Brain pericyte (primary cell): ENCODE data around the gene LRIT2.

Source experiments
- DNase-seq: peaks from one replicate; pipeline ENCODE4 v3.0.0-alpha.2; 2012; ENCODE audit warnings: low read depth, low spot score

Gene LRIT2

GRCh38 chr10:84205853-84206525 is 19.4 kb downstream of the LRIT2 start:
- DNase-seq = no peak

DNA sequence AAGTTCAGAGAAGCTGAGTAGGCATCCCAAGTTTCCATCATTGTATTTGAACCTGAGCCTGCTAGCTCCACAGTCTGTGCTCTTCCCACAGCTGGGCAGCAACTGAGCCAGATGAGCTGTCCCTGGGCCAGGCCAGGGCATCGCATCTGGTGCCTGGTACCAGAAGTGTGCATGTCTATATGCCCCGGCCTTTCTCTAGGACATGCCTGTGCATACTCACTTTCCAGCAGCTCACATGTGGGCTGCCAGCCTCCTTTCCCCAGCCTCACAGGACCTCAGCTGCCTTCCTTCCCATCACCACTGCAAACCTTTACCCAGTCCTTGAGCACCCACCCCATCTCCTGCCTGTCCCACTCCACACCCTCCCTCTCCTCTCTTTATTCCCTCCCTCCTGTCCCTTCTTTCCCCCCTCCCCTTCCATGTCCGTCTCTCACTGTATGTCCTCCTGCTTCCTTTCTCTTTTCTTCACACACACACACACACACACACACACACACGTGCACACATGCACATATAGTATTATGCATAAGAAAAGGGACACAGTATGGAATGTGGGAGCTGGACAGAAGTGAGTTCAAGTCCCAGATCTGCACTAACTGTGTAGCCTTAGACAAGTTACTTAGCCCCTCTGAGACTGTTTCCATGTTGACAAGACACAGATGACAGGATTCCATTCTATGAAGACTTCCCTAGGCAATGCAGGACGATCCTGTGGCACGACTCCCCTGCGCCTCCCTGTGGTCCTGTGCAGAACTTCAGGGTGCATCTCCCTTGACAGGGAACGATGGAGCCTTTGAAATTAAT is 20.1 kb downstream of the LRIT2 start:
- no peak for DNase-seq

- no peak for DNase-seq
Measured at GRCh38 chr10:84204610-84205009, 20.7 kb downstream of the LRIT2 start.

- DNase-seq = no peak
Measured at GRCh38 chr10:84204122-84204521, 21.2 kb downstream of the LRIT2 start.

- no peak for DNase-seq
Measured at GRCh38 chr10:84202349-84202748, 23.0 kb downstream of the LRIT2 start.

- no peak for DNase-seq
Measured at GRCh38 chr10:84201682-84202081, 23.7 kb downstream of the LRIT2 start.

DNA sequence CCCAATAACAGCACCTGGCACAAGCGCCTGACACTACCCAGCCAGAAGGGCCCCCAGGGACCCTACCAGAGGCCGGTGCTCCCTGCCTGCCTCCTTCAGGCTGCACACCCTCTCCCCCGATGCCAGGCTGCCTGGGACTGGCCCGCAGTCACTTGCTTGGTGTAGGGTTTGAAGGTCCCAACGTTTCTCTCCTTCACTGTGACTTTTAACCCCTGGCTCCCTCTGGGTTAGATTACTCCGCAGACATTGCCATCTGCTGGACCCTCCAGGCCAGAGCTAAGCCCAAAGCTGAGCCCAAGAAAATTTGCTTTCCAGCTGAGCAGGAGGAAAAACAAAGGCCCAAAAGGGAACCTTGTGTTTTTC is 24.1 kb downstream of the LRIT2 start:
- no peak for DNase-seq

- no peak for DNase-seq
Measured at GRCh38 chr10:84200537-84201243, 24.7 kb downstream of the LRIT2 start.

DNA sequence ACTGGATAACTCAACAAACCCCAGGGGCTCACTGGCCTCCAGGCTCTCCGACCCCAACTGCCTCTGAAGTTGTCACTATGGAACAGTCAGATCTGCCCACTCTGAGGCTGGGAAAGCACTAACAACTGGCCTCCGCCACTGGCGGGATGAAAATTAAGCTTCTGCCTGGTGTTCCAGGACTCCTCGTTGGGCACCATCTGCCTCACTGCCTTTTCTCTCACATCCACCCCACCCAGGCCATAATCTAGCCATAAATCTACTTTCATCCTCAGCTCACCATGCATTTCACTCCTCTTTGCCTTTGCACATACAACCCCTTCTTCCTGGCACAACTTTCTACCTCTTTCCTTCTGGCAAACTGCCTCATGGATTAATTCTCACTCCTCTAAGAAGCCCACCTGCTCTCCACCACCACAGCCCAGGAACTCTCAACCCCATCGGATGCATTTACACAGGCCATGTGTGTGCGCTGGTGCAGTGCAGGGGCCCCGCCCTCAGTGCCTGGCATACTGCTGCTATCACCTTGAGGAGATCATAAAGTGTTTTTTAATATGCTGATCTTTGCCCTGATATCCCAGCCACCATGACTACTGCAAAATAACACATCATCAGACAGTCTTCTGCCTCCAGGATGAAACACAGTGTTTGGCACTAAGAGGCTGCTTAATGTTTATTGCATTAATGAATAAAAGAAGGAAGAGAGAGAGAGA is 27.0 kb downstream of the LRIT2 start:
- DNase-seq = no peak

- no peak for DNase-seq
Measured at GRCh38 chr10:84197643-84198042, 27.7 kb downstream of the LRIT2 start.

DNA sequence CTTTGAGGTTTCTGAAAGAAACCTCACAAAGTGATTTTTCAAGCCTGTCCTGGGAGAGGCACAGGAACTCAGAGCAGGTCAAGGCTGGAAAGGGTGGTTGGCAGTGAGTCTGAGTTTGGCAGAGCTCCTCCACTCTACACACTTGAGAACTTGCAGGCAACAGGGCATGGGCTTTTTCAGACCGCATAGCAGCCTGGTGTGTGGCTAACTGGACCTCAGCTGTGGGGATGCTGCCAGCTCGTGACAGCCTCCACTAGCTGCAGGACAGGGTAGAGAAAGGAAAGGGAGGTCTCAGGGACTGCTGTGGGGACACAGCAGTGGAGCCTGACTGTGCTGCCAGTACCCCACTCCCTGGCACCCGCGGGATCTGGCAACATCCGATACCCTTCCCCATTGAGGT is 28.4 kb downstream of the LRIT2 start:
- no peak for DNase-seq

DNA sequence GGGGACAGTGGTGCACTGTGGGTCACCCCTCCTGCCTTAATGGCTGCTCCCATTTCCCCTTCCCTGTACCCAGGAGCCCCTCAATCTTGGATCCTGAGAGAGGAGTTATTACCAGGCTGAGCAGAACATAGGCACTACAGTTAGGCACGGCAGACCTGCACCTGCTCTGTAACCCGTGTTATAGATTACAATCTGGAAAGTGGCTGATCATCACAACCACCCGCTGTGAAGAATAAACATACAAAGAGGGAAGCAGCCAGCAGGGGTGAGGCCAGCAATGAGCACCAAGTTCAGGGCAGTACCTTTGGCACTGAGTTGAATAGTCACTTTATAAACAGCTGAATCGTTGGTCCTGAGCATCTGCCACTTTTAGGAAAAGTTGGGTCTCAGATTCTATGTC is 29.3 kb downstream of the LRIT2 start:
- no peak for DNase-seq

DNA sequence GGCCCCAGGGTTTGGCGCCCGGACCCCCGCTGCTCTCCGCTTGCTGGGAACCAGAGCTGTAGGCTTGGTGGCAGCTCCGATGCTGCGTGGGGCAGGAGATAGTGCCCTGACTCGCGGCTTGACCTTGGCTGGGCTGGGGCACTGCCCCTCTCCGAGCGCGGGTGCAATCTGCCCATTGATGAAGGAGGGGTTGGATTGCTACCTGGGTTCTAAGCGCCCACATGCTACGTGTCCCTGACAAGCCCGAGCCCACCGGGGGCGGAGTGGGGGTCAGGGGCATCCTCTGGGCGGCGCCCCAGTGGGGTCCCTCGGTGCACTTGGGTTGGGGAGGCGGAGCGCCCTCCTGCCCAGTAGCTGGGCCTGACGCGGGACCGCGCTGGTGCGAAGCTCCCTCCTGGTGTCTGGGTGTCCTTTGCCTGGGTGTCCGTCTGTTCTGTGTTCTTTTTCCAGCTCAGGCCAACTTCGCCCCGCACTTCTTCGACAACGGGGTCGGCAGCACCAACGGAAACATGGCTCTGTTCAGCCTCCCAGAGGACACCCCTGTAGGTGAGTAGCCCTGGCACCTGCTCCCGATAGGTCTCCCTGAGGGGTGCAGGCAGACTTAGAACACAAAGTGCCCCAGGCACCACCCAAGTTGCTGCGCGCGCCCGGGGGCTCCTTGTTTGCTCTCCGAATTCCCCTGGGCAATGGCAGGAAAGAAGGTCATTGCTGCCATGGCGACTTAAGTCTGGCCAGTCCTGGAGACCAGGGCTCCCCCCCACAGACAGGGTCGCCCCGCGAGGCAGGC is 30.1 kb downstream of the LRIT2 start:
- no peak for DNase-seq

DNA sequence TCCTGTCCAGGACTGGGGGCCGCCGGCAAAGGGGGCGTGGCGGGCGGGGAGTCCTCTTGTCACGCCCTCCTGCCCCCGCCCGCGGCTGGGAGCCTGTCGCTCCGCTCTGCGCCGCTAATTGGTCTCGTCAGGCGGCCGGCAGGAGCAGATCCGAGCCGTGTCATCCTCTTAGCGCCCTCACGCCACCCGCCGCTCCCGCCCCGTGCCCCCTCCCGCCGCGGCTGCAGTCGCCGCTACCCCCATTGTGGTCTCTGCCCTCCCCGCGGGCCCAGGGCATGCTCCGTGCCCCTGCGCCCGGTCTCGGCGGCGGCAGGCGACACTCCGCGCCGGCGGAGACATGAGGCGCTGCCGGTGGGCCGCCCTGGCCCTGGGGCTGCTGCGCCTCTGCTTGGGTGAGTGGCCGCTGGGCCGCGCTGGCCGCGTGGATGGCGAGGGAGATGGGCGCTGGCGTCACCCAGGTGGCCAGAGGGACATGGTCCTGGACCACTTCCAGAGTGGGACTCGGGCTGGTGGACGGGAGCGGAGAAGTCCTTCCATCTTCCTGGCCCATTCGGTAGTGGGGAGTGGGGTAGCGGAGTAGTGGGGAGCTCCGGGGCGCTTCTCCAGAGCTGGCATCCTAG is 30.8 kb downstream of the LRIT2 start, which contains the start of gene CDHR1:
Gene CDHR1, plus strand, starts transcription at position 114 of the 620 bp plus-strand sequence. Its CDS starts 224 bp downstream, at position 338.
- DNase-seq = no peak

GRCh38 chr10:84193846-84194423 is 31.4 kb downstream of the LRIT2 start:
- no peak for DNase-seq

- DNase-seq = no peak
Measured at GRCh38 chr10:84193327-84193726, 32.0 kb downstream of the LRIT2 start.

DNA sequence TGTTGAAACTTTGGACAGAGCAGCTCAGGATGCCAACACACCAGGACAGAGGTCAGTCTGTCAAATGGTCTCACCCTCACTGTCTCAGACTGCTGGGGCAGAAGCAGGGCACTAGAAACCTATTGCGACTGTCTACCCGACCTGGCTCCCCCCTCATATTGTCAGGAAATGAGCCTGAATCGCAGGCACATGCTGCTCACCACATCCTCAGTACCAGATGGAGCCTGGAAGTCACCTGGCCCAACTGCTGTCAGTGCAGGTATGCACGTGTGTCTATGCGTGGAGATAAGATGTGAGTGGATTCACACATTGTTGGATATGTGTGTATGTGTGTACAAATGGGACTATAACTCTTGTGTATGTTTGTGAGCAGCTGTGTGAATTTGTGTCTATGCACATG is 34.2 kb downstream of the LRIT2 start:
- no peak for DNase-seq

DNA sequence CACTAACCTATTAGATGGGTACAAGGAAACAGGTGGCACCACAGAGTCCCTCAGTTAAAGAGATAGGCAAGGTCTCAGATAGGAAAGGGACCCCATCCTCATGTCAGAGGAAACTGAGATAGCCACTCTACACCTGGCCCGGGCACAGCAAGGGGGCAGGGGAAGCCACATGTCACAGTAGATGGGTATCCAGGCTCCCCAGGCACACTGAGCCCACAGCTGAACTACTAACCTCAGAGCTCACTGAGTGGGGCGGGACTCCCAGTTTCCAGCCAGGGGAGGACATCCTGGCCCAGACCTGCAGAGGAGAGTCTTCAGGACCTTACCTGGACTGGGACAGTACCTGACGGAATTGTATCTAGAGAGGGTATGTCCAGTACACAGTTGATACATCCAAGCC is 34.7 kb downstream of the LRIT2 start:
- no peak for DNase-seq

GRCh38 chr10:84188815-84189214 is 36.5 kb downstream of the LRIT2 start:
- DNase-seq = no peak

GRCh38 chr10:84185526-84186175 is 39.7 kb downstream of the LRIT2 start:
- no peak for DNase-seq
